HG03354 (cell line): Measurements from ENCODE around the gene RNGTT.
A peak's percentile ranks its signal among the peaks of the same experiment; 100 is the strongest.
"Not testable (repeated sequence)": the region's sequence is repeated elsewhere in the genome, so short reads cannot be mapped to it uniquely, and the experiment has no call there.

ENCODE experiments used
- ATAC-seq: cut with Tn5 transposase; IDR thresholded peaks from one replicate; pipeline ENCODE4 v1.9.1; 2021; ENCODE audit warnings: mild to moderate bottlenecking; ENCODE audit not compliant: unreplicated experiment, poor library complexity, severe bottlenecking

RNGTT gene

GRCh38 chr6:88963139-88964090, at the start of gene RNGTT:
RNGTT (minus strand) TSS chr6:88963618; CDS start chr6:88963409, 209 bp downstream.
- peak; percentile 98 for ATAC-seq

GRCh38 chr6:89011436-89011835, 48.0 kb upstream of the RNGTT start:
- no peak for ATAC-seq

GRCh38 chr6:89010825-89011224, 47.4 kb upstream of the RNGTT start:
- no peak for ATAC-seq

GRCh38 chr6:89009624-89010059, 46.2 kb upstream of the RNGTT start:
- no peak for ATAC-seq

- ATAC-seq, result no peak
These were observed 45.5 kb upstream of the RNGTT start for GRCh38 chr6:89008815-89009374.

GRCh38 chr6:89008001-89008814, 44.8 kb upstream of the RNGTT start:
- no peak for ATAC-seq

GRCh38 chr6:89007209-89008000, 44.0 kb upstream of the RNGTT start:
- ATAC-seq, result no peak

GRCh38 chr6:89002523-89002922, 39.1 kb upstream of the RNGTT start:
- ATAC-seq, result no peak

- no peak for ATAC-seq
These were observed 33.9 kb upstream of the RNGTT start for GRCh38 chr6:88997327-88997726.

GRCh38 chr6:88992741-88993552, 29.5 kb upstream of the RNGTT start:
- ATAC-seq, result no peak

- no peak for ATAC-seq
These were observed 25.8 kb upstream of the RNGTT start for GRCh38 chr6:88989215-88989614.

GRCh38 chr6:88987922-88988321, 24.5 kb upstream of the RNGTT start:
- ATAC-seq, result no peak

GRCh38 chr6:88985901-88986300, 22.5 kb upstream of the RNGTT start:
- ATAC-seq, result no peak

- no peak for ATAC-seq
These were observed 21.2 kb upstream of the RNGTT start for GRCh38 chr6:88984606-88985005.

GRCh38 chr6:88984152-88984551, 20.7 kb upstream of the RNGTT start:
- no peak for ATAC-seq

GRCh38 chr6:88983532-88983931, 20.1 kb upstream of the RNGTT start:
- no peak for ATAC-seq

- not testable (repeated sequence) for ATAC-seq
These were observed 19.7 kb upstream of the RNGTT start for GRCh38 chr6:88983129-88983528.

GRCh38 chr6:88982720-88983119, 19.3 kb upstream of the RNGTT start:
- peak; percentile 75 for ATAC-seq

GRCh38 chr6:88975369-88975768, 12.0 kb upstream of the RNGTT start:
- ATAC-seq, result no peak
